Endodermal cell (in vitro differentiated cells): Measurements from ENCODE around the gene PDIA2. TPM values are rescaled to one million over a fixed set of nuclear protein-coding genes. Genes with fewer than 3 reads are reported as not detected.

ENCODE experiments used
- DNase-seq: peaks from one replicate; pipeline ENCODE4 v3.0.0-alpha.2; 2017
- H3K27ac ChIP-seq: 2 replicates; pipeline ENCODE4 v1.5.1; 2013; ENCODE audit warnings: mild to moderate bottlenecking, low read depth, low read length, moderate library complexity
- H3K27me3 ChIP-seq: 2 replicates; pipeline ENCODE4 v1.6.1; 2013; ENCODE audit warnings: mild to moderate bottlenecking, low read length, moderate library complexity; ENCODE audit not compliant: insufficient read depth, control insufficient read depth, poor library complexity, severe bottlenecking
- H3K36me3 ChIP-seq: 2 replicates; pipeline ENCODE4 v1.7.0; 2013; ENCODE audit warnings: mild to moderate bottlenecking, low read length, moderate library complexity; ENCODE audit not compliant: control insufficient read depth, insufficient read depth
- H3K4me1 ChIP-seq: one replicate; pipeline ENCODE4 v1.7.0; 2013; ENCODE audit warnings: low read length; ENCODE audit not compliant: control insufficient read depth, insufficient read depth
- H3K4me3 ChIP-seq: 2 replicates; pipeline ENCODE4 v1.5.1; 2013; ENCODE audit warnings: mild to moderate bottlenecking, low read length, moderate library complexity
- H3K9ac ChIP-seq: 2 replicates; pipeline ENCODE4 v1.6.1; 2013; ENCODE audit warnings: mild to moderate bottlenecking, low read length, moderate library complexity; ENCODE audit not compliant: poor library complexity, severe bottlenecking; ENCODE audit errors: extremely low read depth
- H3K9me3 ChIP-seq: 2 replicates; pipeline ENCODE4 v1.6.1; 2013; ENCODE audit warnings: mild to moderate bottlenecking, low read length, moderate library complexity; ENCODE audit not compliant: control insufficient read depth
- H3K27ac Mint-ChIP-seq: 2 replicates; pipeline ENCODE4 v1.8.0; 2020; ENCODE audit warnings: mixed read lengths
- H3K27me3 Mint-ChIP-seq: 2 replicates; pipeline ENCODE4 v1.8.0; 2021; ENCODE audit warnings: mild to moderate bottlenecking, mixed read lengths; ENCODE audit not compliant: insufficient read depth
- H3K36me3 Mint-ChIP-seq: 2 replicates; pipeline ENCODE4 v1.8.0; 2020; ENCODE audit warnings: low read depth, mixed read lengths
- H3K4me1 Mint-ChIP-seq: 2 replicates; pipeline ENCODE4 v1.8.0; 2020; ENCODE audit warnings: mixed read lengths
- H3K4me3 Mint-ChIP-seq: 2 replicates; pipeline ENCODE4 v1.8.0; 2020; ENCODE audit warnings: mild to moderate bottlenecking, moderate library complexity, mixed read lengths
- H3K9me3 Mint-ChIP-seq: 2 replicates; pipeline ENCODE4 v1.8.0; 2020; ENCODE audit warnings: mild to moderate bottlenecking, mixed read lengths
- WGBS, 2 experiments: methylation state at CpG; one replicate each; pipeline versions ENCODE4 v1.1.5 to v1.1.7; 2013; ENCODE audit warnings: missing lambda C conversion rate in 2 of 2, mixed read lengths in 1 of 2; ENCODE audit not compliant: insufficient coverage in 1 of 2, insufficient read length in 1 of 2; 5-methylcytosine and 5-hydroxymethylcytosine counted together
- total RNA-seq, 2 donors: library from RNA; stranded (reverse); fragmentation: NEBNext Ultra II Directional in 1 of 2; extraction: Animal tissue kit (Norgen Biotek cat#: 25700) in 1 of 2; gene quantifications; 2 replicates in 1 of 2; 3 replicates in 1 of 2; pipeline ENCODE4 v1.2.1, GENCODE V29; 2021
- TF ChIP-seq, protein P1 (sequence below): fragments of 200-600 bp; sonication (generic); conservative IDR thresholded peaks from 2 replicates; pipeline ENCODE4 v1.5.0; 2021; ENCODE audit warnings: antibody characterized with exemption, mild to moderate bottlenecking

Gene PDIA2
- total RNA-seq, 2 donors from 2014 or later = 2.9 to 9.9 TPM

GRCh38 chr16:269061-269796, 13.7 kb upstream of the PDIA2 start:
- TF ChIP-seq, protein P1, sequence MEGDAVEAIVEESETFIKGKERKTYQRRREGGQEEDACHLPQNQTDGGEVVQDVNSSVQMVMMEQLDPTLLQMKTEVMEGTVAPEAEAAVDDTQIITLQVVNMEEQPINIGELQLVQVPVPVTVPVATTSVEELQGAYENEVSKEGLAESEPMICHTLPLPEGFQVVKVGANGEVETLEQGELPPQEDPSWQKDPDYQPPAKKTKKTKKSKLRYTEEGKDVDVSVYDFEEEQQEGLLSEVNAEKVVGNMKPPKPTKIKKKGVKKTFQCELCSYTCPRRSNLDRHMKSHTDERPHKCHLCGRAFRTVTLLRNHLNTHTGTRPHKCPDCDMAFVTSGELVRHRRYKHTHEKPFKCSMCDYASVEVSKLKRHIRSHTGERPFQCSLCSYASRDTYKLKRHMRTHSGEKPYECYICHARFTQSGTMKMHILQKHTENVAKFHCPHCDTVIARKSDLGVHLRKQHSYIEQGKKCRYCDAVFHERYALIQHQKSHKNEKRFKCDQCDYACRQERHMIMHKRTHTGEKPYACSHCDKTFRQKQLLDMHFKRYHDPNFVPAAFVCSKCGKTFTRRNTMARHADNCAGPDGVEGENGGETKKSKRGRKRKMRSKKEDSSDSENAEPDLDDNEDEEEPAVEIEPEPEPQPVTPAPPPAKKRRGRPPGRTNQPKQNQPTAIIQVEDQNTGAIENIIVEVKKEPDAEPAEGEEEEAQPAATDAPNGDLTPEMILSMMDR = no peak
- Mint-ChIP-seq H3K9me3 (no peaks in the 10 kb centered on the region), H3K27ac (no peak overlapping the region), H3K4me3 (no peak overlapping the region), H3K4me1 (no peaks in the 10 kb centered on the region), H3K36me3 (no peaks in the 10 kb centered on the region), H3K27me3 (peaks cover 3% of the 10 kb centered on the region)
- no peak overlapping the region for H3K4me3 ChIP-seq
- H3K36me3 ChIP-seq = no peaks in the 10 kb centered on the region
- no peak for DNase-seq
- peaks cover 3% of the 10 kb centered on the region for H3K27me3 ChIP-seq
- 88% methylated on average over 19 to 24 of the region's 24 CpGs for WGBS, 2 experiments
- no peaks in the 10 kb centered on the region for H3K4me1 ChIP-seq
- no peaks in the 10 kb centered on the region for H3K9me3 ChIP-seq
- H3K9ac ChIP-seq = no peak overlapping the region
- H3K27ac ChIP-seq = no peak overlapping the region

DNA sequence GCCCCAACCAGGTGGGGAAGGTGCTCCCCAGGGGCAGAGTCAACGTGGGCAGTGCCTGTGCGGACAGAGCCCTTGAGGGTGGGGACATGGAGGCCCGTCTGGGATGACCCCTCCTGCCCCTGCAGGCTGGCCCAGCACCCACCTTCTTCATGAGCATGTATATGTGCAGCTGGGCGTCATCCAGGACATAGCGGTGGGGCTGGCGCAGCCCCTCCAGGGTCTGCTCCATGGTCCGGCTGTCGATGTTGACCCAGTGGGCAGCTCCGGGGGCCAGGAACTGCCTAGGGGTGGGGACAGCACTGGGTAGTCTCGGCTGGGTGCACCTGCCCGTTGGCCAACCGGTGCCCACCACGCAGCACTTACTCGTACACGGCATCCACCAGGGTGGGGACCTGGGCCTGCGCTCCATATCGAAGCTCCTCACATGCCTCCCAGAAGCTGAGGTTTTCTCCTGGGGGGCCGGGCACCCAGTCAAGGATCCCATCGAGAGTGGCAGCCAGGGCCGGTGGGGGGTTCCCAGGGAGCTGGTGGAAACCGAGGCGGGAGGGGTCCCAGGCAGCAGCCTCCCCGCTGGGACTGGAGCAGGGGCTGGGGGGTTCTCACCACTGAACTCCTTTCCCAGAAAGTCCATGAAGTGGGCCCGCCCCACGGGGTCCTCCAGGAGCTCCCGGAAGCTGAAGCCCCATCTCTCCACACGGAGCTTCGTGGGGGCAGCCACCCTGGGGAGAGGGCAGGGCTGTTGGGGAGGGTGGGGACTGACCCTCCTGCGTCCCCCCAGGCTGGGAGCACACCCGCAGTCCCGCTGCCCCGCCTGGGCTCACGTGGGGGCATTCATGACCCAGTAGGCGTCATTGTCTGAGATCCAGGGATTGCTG, 12.3 kb upstream of the PDIA2 start:
- Mint-ChIP-seq H3K27me3 (peaks cover 14% of the 10 kb centered on the region), H3K4me3 (no peak overlapping the region), H3K27ac (no peak overlapping the region), H3K9me3 (no peaks in the 10 kb centered on the region), H3K4me1 (no peaks in the 10 kb centered on the region), H3K36me3 (no peaks in the 10 kb centered on the region)
- TF ChIP-seq, protein P1 = no peak
- H3K27ac ChIP-seq = no peak overlapping the region
- no peaks in the 10 kb centered on the region for H3K9me3 ChIP-seq
- 94 to 96% methylated on average over 26 to 34 of the region's 34 CpGs for WGBS, 2 experiments
- DNase-seq = no peak
- no peaks in the 10 kb centered on the region for H3K4me1 ChIP-seq
- no peaks in the 10 kb centered on the region for H3K36me3 ChIP-seq
- peaks cover 15% of the 10 kb centered on the region for H3K27me3 ChIP-seq
- H3K9ac ChIP-seq = no peak overlapping the region
- H3K4me3 ChIP-seq = no peak overlapping the region

- Histone ChIP-seq H3K27me3 (peaks cover 27% of the 10 kb centered on the region), H3K4me1 (no peaks in the 10 kb centered on the region), H3K27ac (no peak overlapping the region), H3K36me3 (no peaks in the 10 kb centered on the region), H3K9ac (no peak overlapping the region), H3K9me3 (no peaks in the 10 kb centered on the region), H3K4me3 (no peak overlapping the region)
- Mint-ChIP-seq H3K4me3 (no peak overlapping the region), H3K9me3 (no peaks in the 10 kb centered on the region), H3K27me3 (peaks cover 27% of the 10 kb centered on the region), H3K36me3 (no peaks in the 10 kb centered on the region), H3K4me1 (no peaks in the 10 kb centered on the region), H3K27ac (no peak overlapping the region)
- no peak for DNase-seq
- WGBS, 2 experiments = 87 to 89% methylated on average over 17 to 35 of the region's 36 CpGs
- TF ChIP-seq, protein P1 = no peak
These were observed 10.1 kb upstream of the PDIA2 start for GRCh38 chr16:272633-273546.
